H1 (cell line): Measurements from ENCODE around the gene RABL6. TPM values are rescaled to one million over a fixed set of nuclear protein-coding genes. Genes with fewer than 3 reads are reported as not detected.

ENCODE experiments used
- CHD1 ChIP-seq: IDR thresholded peaks from 2 replicates; pipeline ENCODE4 v1.6.1; 2012; ENCODE audit warnings: low read depth, low read length, improper control_type of control experiment
- MAFK ChIP-seq: IDR thresholded peaks from 2 replicates; pipeline ENCODE4 v1.6.1; 2012; ENCODE audit warnings: low read depth, mild to moderate bottlenecking, improper control_type of control experiment, low read length
- NRF1 ChIP-seq: IDR thresholded peaks from 2 replicates; pipeline ENCODE4 v1.6.1; 2011; ENCODE audit warnings: mild to moderate bottlenecking, low read depth, low read length, improper control_type of control experiment
- SAP30 ChIP-seq: fragments of 300-600 bp; sonication (generic); IDR thresholded peaks from 2 replicates; pipeline ENCODE4 v1.7.1; 2012; ENCODE audit warnings: low read length, moderate library complexity, mild to moderate bottlenecking, inconsistent platforms; ENCODE audit not compliant: insufficient read depth, insufficient replicate concordance
- polyA plus RNA-seq, 7 experiments: library from polyadenylated mRNA; depleted of rRNA in 3 of 7; stranded (reverse) in 5 of 7; unstranded in 2 of 7; fragments of >200 nt in 5 of 7; fragments of 200-250 nt in 2 of 7; gene quantifications; 1 replicate in 5 of 7; 2 replicates in 1 of 7; 4 replicates in 1 of 7; pipeline versions ENCODE4 v1.2.1 to v1.2.3, GENCODE V29; 2011 to 2013; ENCODE audit warnings: missing spikeins in 2 of 7, mixed read lengths in 2 of 7
- total RNA-seq: library from RNA; stranded (reverse); fragmentation: NEBNext Ultra II Directional; extraction: Animal tissue kit (Norgen Biotek cat#: 25700); gene quantifications from 2 replicates; pipeline ENCODE4 v1.2.1, GENCODE V29; 2021
- TF ChIP-seq, protein P1 (sequence below), 3 experiments: IDR thresholded peaks; 1 replicate in 2 of 3; 2 replicates in 1 of 3; pipeline versions ENCODE4 v1.5.1 to v1.6.1; 2011; ENCODE audit warnings: low read length in 3 of 3, mild to moderate bottlenecking in 3 of 3, inconsistent platforms in 2 of 3, low read depth in 1 of 3, moderate library complexity in 1 of 3; ENCODE audit not compliant: insufficient read depth in 1 of 3; ENCODE audit errors: control extremely low read depth in 1 of 3

The RABL6 gene
- total and polyA plus RNA-seq, 2 of the 8 experiments (the other 6 are each of a cell fraction or from before 2014, with no cell fraction given), result 70.1 to 130 TPM

DNA sequence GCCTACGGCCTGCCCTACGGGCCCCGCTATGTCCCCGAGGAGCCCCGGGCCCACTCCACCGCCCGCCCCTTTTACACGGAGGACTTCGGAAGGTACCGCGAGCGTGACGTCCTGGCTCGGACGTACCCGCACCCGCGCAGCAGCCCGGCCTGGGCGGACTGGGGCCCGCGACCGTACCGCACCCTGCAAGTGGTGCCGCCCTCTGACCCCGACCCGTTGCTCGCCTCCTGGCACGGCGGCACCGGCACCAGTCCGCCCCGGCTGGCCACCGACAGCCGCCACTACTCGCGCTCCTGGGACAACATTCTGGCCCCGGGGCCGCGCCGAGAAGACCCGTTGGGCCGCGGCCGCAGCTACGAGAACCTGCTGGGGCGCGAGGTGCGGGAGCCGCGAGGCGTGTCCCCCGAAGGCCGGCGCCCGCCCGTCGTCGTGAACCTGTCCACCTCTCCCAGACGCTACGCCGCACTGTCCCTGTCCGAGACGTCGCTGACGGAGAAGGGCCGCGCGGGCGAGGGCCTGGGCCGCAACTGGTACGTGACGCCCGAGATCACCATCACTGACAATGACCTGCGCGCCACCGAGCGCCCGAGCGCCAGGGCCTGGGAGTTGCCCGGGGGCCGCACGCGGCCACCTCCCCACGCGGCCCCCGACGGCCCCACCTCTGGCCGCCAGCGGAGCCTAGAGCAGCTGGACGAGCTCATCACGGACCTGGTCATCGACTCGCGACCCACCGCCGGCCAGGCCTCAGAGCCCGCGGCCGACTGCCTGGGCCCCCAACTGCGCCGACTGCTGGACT lies 37.9 kb downstream of the RABL6 start (continued):
- TF ChIP-seq MAFK (no peak), NRF1 (no peak), CHD1 (no peak), SAP30 (no peak)
- TF ChIP-seq, protein P1, sequence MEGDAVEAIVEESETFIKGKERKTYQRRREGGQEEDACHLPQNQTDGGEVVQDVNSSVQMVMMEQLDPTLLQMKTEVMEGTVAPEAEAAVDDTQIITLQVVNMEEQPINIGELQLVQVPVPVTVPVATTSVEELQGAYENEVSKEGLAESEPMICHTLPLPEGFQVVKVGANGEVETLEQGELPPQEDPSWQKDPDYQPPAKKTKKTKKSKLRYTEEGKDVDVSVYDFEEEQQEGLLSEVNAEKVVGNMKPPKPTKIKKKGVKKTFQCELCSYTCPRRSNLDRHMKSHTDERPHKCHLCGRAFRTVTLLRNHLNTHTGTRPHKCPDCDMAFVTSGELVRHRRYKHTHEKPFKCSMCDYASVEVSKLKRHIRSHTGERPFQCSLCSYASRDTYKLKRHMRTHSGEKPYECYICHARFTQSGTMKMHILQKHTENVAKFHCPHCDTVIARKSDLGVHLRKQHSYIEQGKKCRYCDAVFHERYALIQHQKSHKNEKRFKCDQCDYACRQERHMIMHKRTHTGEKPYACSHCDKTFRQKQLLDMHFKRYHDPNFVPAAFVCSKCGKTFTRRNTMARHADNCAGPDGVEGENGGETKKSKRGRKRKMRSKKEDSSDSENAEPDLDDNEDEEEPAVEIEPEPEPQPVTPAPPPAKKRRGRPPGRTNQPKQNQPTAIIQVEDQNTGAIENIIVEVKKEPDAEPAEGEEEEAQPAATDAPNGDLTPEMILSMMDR (IDR thresholded peaks at IDR 0.05; ENCODE audit: control extremely low read depth in 1 of 3, insufficient read depth in 1 of 3, low read depth in 1 of 3, low read length in 3 of 3), result no peak
